Activated T-cell treated with anti-CD3 and anti-CD28 coated beads, Interleukin-2, amount 50 U/mL, for 72 hours (primary cell): ENCODE results near the gene SPATA18. TPM values are rescaled to one million over a fixed set of nuclear protein-coding genes. Genes with fewer than 3 reads are reported as not detected.
"Not testable (repeated sequence)": the region's sequence is repeated elsewhere in the genome, so short reads cannot be mapped to it uniquely, and the experiment has no call there.

Source experiments
- ATAC-seq, 2 donors: fragments of 150-1000 bp; cut with Tn5 transposase; replicated peaks in 1 of 2; 2 replicates each; pipeline ENCODE4 v1.10.0; 2021; ENCODE audit warnings: moderate library complexity in 2 of 2, mild to moderate bottlenecking in 1 of 2
- DNase-seq, 2 donors: peaks; one replicate each; pipeline ENCODE4 v3.0.0; 2021 to 2022; ENCODE audit warnings: mixed read lengths in 1 of 2
- H3K27ac Mint-ChIP-seq: one replicate; pipeline ENCODE4 v1.8.0; 2022; ENCODE audit warnings: mild to moderate bottlenecking, moderate library complexity, mixed read lengths
- H3K27me3 Mint-ChIP-seq: one replicate; pipeline ENCODE4 v1.8.0; 2022; ENCODE audit warnings: low read depth, mixed read lengths
- H3K36me3 Mint-ChIP-seq, 2 donors: one replicate each; pipeline ENCODE4 v1.8.0; 2022; ENCODE audit warnings: mixed read lengths in 2 of 2, mild to moderate bottlenecking in 1 of 2; ENCODE audit not compliant: insufficient read depth in 2 of 2
- H3K4me1 Mint-ChIP-seq: one replicate; pipeline ENCODE4 v1.8.0; 2022; ENCODE audit warnings: low read depth, mixed read lengths
- H3K4me3 Mint-ChIP-seq, 2 donors: one replicate each; pipeline ENCODE4 v1.8.0; 2022; ENCODE audit warnings: mild to moderate bottlenecking in 2 of 2, mixed read lengths in 2 of 2, moderate library complexity in 2 of 2
- H3K9me3 Mint-ChIP-seq, 2 donors: one replicate each; pipeline ENCODE4 v1.8.0; 2022; ENCODE audit warnings: mixed read lengths in 2 of 2
- total RNA-seq, 2 donors: library from RNA; stranded (reverse); gene quantifications; one replicate each; pipeline ENCODE4 v1.2.3, GENCODE V29; 2022

Gene SPATA18
- total RNA-seq, 2 donors from 2014 or later, result 0.24 TPM; not detected in 1

- Mint-ChIP-seq H3K36me3 (no peaks in the 10 kb centered on the region), H3K4me3 (no peak overlapping the region), H3K4me1 (no peaks in the 10 kb centered on the region), H3K27me3 (peaks cover 39% of the 10 kb centered on the region), H3K9me3 (peaks cover 0 to 2% of the 10 kb centered on the region in 2 donors), H3K27ac (no peak overlapping the region)
- DNase-seq (no peak), ATAC-seq (no peak)
Observed at GRCh38 chr4:52069571-52069970, 18.5 kb downstream of the SPATA18 start.

GRCh38 chr4:52071791-52072546 lies 20.9 kb downstream of the SPATA18 start:
- H3K27ac Mint-ChIP-seq, result no peak overlapping the region
- no peaks in the 10 kb centered on the region for H3K9me3 Mint-ChIP-seq
- ATAC-seq (no peak), DNase-seq (no peak)
- no peaks in the 10 kb centered on the region for H3K4me1 Mint-ChIP-seq
- H3K4me3 Mint-ChIP-seq, result no peak overlapping the region
- peaks cover 61% of the 10 kb centered on the region for H3K27me3 Mint-ChIP-seq
- no peaks in the 10 kb centered on the region for H3K36me3 Mint-ChIP-seq

- Mint-ChIP-seq H3K4me1 (no peaks in the 10 kb centered on the region), H3K9me3 (no peaks in the 10 kb centered on the region), H3K27me3 (peaks cover 64% of the 10 kb centered on the region), H3K4me3 (no peak overlapping the region), H3K27ac (no peak overlapping the region), H3K36me3 (no peaks in the 10 kb centered on the region)
- no peak for DNase-seq
- no peak for ATAC-seq
Observed at GRCh38 chr4:52076731-52077130, 25.6 kb downstream of the SPATA18 start.

- H3K27ac Mint-ChIP-seq, result no peak overlapping the region
- H3K36me3 Mint-ChIP-seq, result no peaks in the 10 kb centered on the region
- DNase-seq (no peak), ATAC-seq (no peak)
- no peak overlapping the region for H3K4me3 Mint-ChIP-seq
- H3K4me1 Mint-ChIP-seq, result no peaks in the 10 kb centered on the region
- H3K27me3 Mint-ChIP-seq, result peaks cover 68% of the 10 kb centered on the region
- no peaks in the 10 kb centered on the region for H3K9me3 Mint-ChIP-seq
Observed at GRCh38 chr4:52079659-52080058, 28.6 kb downstream of the SPATA18 start.

- no peaks in the 10 kb centered on the region for H3K36me3 Mint-ChIP-seq
- DNase-seq, result no peak
- no peaks in the 10 kb centered on the region for H3K9me3 Mint-ChIP-seq
- no peak for ATAC-seq
- peaks cover 53% of the 10 kb centered on the region for H3K27me3 Mint-ChIP-seq
- H3K4me1 Mint-ChIP-seq, result no peaks in the 10 kb centered on the region
- no peak overlapping the region for H3K27ac Mint-ChIP-seq
- no peak overlapping the region for H3K4me3 Mint-ChIP-seq
Observed at GRCh38 chr4:52081216-52081615, 30.1 kb downstream of the SPATA18 start.

GRCh38 chr4:52086425-52086824 lies 35.3 kb downstream of the SPATA18 start:
- DNase-seq, H3K27ac Mint-ChIP-seq, H3K4me1 Mint-ChIP-seq, ATAC-seq, H3K36me3 Mint-ChIP-seq, H3K9me3 Mint-ChIP-seq, H3K4me3 Mint-ChIP-seq: not testable (repeated sequence)
- H3K27me3 Mint-ChIP-seq, result peaks cover 21% of the 10 kb centered on the region

GRCh38 chr4:52091801-52092200 lies 40.7 kb downstream of the SPATA18 start:
- Mint-ChIP-seq H3K27me3 (peaks cover 14% of the 10 kb centered on the region), H3K4me1 (no peaks in the 10 kb centered on the region), H3K27ac (no peak overlapping the region), H3K9me3 (peaks cover 0 to 2% of the 10 kb centered on the region in 2 donors), H3K36me3 (no peaks in the 10 kb centered on the region), H3K4me3 (no peak overlapping the region)
- DNase-seq (no peak), ATAC-seq (no peak)

GRCh38 chr4:52093466-52093865 lies 42.4 kb downstream of the SPATA18 start:
- Mint-ChIP-seq H3K36me3 (no peaks in the 10 kb centered on the region), H3K4me3 (no peak overlapping the region), H3K4me1 (no peaks in the 10 kb centered on the region), H3K27me3 (peaks cover 26% of the 10 kb centered on the region), H3K27ac (no peak overlapping the region), H3K9me3 (peaks cover 0 to 2% of the 10 kb centered on the region in 2 donors)
- DNase-seq, result no peak
- ATAC-seq, result no peak

- Mint-ChIP-seq H3K27ac (no peak overlapping the region), H3K4me3 (no peak overlapping the region), H3K4me1 (no peaks in the 10 kb centered on the region), H3K9me3 (peaks cover 0 to 2% of the 10 kb centered on the region in 2 donors), H3K27me3 (peaks cover 23% of the 10 kb centered on the region), H3K36me3 (no peaks in the 10 kb centered on the region)
- DNase-seq (no peak), ATAC-seq (no peak)
Observed at GRCh38 chr4:52094376-52095145, 43.5 kb downstream of the SPATA18 start.

- no peaks in the 10 kb centered on the region for H3K4me1 Mint-ChIP-seq
- peaks cover 0 to 2% of the 10 kb centered on the region in 2 donors for H3K9me3 Mint-ChIP-seq
- H3K27me3 Mint-ChIP-seq, result peaks cover 21% of the 10 kb centered on the region
- no peak overlapping the region for H3K27ac Mint-ChIP-seq
- H3K4me3 Mint-ChIP-seq, result no peak overlapping the region
- DNase-seq (no peak), ATAC-seq (no peak)
- no peaks in the 10 kb centered on the region for H3K36me3 Mint-ChIP-seq
Observed at GRCh38 chr4:52095374-52095773, 44.3 kb downstream of the SPATA18 start.

GRCh38 chr4:52096048-52096447 lies 44.9 kb downstream of the SPATA18 start:
- H3K4me3 Mint-ChIP-seq, result no peak overlapping the region
- H3K27me3 Mint-ChIP-seq, result peaks cover 21% of the 10 kb centered on the region
- no peaks in the 10 kb centered on the region for H3K4me1 Mint-ChIP-seq
- H3K36me3 Mint-ChIP-seq, result no peaks in the 10 kb centered on the region
- H3K9me3 Mint-ChIP-seq, result no peaks in the 10 kb centered on the region
- no peak overlapping the region for H3K27ac Mint-ChIP-seq
- no peak for ATAC-seq
- no peak for DNase-seq

GRCh38 chr4:52098618-52099017 lies 47.5 kb downstream of the SPATA18 start:
- Mint-ChIP-seq H3K4me3 (no peak overlapping the region), H3K27ac (no peak overlapping the region), H3K4me1 (no peaks in the 10 kb centered on the region), H3K27me3 (peaks cover 26% of the 10 kb centered on the region), H3K9me3 (no peaks in the 10 kb centered on the region), H3K36me3 (no peaks in the 10 kb centered on the region)
- DNase-seq, result no peak
- no peak for ATAC-seq

GRCh38 chr4:52099860-52100461 lies 48.9 kb downstream of the SPATA18 start:
- Mint-ChIP-seq H3K36me3 (no peaks in the 10 kb centered on the region), H3K4me3 (no peak overlapping the region), H3K4me1 (no peaks in the 10 kb centered on the region), H3K27me3 (peaks cover 26% of the 10 kb centered on the region), H3K27ac (no peak overlapping the region), H3K9me3 (no peaks in the 10 kb centered on the region)
- ATAC-seq (no peak), DNase-seq (no peak)
